HG02885 (cell line): ENCODE measurements around the gene SCN2B.

Source experiments
- ATAC-seq: cut with Tn5 transposase; IDR thresholded peaks from one replicate; pipeline ENCODE4 v1.9.1; 2021; ENCODE audit warnings: mild to moderate bottlenecking; ENCODE audit not compliant: unreplicated experiment, poor library complexity

The SCN2B gene

GRCh38 chr11:118175993-118176777 is at the start of gene SCN2B:
Gene SCN2B, minus strand, starts transcription at chr11:118176639. Its CDS starts 208 bp downstream, at chr11:118176431.
- no peak for ATAC-seq

DNA sequence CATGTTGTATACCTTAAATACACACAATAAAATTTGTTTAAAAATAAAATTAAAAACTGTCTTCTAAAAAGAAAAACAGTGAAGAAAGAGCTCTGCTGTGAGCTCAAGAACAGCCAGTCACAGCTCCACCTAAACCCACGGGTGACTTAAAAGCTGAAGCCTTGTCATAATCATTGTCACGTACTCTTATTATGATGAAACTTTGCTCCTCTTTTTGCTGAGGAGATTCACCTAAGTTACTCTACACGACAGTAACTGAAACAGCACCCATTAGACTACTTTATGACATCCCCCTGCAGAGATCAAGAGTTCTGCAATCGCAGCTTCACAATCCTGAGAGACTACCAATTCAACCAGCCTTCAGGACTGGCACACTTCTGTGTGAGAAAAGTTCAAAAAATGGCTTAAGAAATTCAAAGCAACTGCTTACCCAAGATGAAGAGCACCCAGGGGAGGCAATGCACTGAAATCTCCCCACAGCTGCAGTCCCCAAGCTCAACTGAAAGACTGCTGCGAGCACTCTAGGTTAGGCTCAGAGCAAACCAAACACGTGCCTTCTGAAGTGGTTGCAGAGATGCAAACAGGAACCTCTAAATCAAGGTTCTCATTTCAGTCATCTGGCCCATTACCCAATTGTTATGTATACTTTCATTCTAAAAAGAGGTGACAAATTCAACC is 48.2 kb upstream of the SCN2B start, which contains the start of gene JAML:
Gene JAML, minus strand, starts transcription at position 501 of the 678 bp plus-strand sequence. CDS start 10,145 bp downstream, outside the sequence.
- peak; percentile 51 for ATAC-seq

DNA sequence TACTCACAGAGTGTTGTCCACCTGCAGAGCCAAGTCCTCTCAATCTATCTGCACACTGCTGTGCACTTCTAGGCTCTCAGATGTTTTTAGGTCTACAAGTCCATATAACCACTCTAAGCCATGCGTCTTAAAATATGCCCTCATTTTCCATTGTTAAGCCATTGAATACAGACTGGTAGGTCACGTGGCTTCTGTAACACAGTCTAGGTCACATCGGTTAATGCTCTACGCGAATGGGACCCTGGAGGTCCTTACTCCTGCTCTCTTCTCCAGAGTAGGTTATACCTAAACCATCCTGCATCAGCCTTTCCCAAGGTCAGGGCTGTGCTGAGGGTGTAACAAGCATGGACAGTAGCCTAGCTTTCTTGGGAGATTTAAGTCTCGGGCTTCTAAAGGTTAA is 47.6 kb upstream of the SCN2B start:
- no peak for ATAC-seq

GRCh38 chr11:118223570-118223969 is 47.1 kb upstream of the SCN2B start:
- ATAC-seq, result no peak

DNA sequence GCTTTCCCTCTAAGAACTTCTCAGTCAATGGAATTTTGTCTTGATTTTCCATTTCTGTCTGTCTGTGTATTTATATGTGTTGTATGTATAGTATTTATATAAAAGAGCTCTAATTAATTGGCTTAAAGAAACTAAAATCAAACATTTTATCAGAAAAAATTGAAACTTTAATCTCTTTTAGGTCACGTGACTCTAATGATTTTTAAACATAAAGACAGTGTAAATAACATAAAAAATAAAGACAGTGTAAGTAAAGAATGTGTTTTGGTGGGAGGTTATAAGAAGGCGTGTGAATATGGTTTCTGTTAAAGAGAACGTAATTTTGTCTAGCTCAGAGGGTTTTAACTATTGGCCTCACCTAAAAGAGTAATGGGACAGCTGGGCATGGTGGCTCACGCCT is 46.0 kb upstream of the SCN2B start:
- no peak for ATAC-seq

DNA sequence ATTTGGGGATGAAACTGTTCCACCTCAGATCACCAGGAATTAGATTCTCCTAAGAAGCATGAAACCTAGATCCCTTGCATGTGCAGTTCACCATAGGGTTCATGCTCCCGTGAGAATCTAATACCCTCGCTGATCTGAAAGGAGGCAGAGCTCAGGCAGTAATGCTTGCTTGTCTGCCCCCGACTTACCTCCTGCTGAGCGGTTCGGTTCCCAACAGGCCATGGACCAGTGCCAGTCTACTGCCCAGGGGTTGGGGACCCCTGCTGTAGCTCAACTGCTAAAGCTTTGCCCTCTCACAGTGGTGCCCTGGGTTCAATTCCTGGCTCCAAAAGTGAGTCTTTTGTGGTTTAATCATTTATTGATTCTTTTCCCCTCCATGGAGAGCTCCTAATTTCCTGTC is 45.0 kb upstream of the SCN2B start:
- no peak for ATAC-seq

DNA sequence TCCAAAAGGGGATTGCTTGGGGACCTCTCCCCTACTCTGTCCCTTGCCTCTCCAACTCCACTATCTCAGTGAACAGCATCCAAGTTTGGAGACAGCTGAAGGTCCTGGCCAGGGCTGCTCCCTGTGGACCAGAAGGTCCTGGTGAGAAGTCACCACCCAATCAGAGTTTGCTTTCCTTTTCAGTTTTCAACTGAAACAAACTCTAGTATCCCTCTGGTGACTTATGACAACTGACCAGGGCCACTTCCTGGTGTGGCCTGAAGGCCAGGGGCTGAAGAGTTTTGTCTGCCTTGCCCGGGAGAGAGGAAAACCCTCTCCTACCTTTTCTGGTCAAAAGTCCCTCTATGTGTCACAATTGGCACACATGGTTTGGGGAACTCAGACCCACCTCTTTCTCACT is 43.3 kb upstream of the SCN2B start:
- no peak for ATAC-seq

DNA sequence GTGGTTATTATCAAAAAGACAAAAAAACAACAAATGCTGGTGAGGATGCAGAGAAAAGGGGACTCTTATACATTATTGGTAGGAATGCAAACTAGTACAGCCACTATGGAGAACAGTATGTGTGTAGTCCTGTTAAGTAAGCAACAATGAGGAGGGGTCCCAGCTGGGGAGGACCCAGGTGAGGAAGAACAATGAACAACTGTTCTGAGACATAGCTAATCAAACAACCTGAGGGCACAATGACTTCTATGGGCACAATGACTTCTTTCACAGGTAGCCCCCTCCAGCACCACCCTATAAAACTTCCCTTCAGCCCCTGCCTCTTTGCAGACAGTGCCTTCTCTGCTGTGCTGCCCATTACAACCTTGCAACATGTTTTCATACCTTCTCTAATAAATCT is 42.8 kb upstream of the SCN2B start:
- no peak for ATAC-seq

GRCh38 chr11:118217575-118217974 is 41.1 kb upstream of the SCN2B start:
- ATAC-seq, result no peak

GRCh38 chr11:118216621-118217481 is 40.4 kb upstream of the SCN2B start:
- peak; percentile 51 for ATAC-seq

DNA sequence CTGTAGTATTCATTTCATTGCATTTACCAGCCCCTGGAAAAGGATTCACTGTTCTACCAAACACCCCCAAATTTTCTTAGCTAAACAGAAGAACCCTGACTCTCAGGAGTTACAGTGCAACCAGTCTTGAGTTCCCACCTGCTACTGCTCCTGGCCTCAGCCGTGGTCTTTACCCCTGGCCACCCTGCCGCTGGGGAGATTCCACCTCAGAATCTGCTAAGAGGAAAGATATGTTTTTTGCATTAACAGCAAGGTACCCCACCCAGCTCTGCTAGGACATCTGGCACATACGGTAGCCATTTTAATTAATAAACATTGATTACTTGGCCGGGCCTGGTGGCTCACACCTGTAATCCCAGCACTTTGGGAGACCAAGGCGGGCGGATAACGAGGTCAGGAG is 39.3 kb upstream of the SCN2B start:
- ATAC-seq, result no peak

GRCh38 chr11:118215262-118215661 is 38.8 kb upstream of the SCN2B start:
- no peak for ATAC-seq

DNA sequence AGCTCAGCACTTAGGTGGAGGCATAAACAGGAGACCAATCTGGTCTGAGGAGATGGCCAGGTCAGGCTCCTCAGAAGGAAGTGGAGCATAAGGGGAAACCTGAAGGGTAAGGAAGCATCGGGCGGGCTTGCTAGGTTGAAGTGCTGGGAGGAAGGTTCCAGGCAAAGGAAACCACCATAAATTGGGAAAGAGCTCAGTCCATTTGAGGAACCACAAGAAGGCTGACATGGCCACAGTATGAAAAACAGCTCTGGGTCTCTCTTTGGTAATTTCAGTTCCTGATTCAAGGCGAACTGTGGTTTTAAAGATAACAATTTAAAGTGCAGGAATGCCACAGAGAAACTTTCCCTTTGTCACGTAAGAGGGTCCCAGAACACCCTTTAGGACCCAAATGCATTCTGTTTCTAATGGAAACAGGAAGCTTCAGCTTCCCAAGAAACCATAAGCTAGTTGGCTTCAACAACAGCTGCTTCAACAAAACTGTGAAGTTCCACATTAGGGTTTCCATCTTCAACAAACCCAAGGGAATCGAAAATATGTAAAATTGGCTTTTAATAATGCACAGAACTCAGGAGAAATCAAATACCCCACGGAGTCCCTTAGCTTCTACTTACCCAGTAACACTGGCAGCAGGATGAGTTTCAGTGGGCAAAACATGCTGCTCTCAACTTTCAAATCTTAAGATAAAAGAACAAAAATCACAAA is 37.9 kb upstream of the SCN2B start:
- ATAC-seq, result no peak

- no peak for ATAC-seq
These were observed 37.3 kb upstream of the SCN2B start for GRCh38 chr11:118213781-118214180.

DNA sequence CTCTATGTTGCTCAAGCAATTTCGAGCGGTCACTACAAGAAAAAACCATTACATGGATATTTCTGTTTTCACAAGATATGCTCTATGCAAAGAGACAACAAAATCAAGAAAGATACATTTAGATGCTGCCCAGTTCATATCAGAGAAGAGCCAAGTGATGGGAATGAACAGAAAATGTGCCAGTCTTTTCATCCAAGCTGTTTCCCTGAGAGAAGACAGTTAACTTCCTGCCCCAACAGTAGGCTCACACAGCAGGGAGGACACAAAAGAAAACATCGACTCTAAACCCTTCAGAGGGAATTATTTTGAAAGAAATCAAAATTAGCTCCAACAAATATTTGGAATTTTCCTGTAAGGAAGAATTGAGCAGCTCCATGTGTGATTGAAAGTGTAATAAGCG is 36.8 kb upstream of the SCN2B start:
- no peak for ATAC-seq

DNA sequence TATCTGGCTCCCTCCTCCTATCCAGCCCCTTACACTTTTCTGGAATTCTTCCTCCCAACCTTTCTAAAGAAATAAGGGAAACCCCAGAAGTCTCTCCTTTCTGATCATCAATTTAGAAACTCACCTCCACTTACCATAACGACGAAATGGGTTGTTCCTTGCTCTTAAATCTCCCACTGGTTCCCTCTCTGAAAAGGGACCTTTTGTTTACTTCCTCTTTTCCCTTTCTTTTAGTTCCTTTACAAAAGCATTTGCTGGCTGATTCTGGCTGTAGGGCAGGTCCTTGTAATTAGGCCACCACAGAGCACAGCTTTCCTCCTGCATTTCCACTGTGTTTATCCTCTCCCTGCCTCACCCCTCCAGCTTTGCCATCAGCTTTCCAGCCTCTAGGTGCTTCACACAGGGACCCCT is 36.3 kb upstream of the SCN2B start:
- no peak for ATAC-seq

DNA sequence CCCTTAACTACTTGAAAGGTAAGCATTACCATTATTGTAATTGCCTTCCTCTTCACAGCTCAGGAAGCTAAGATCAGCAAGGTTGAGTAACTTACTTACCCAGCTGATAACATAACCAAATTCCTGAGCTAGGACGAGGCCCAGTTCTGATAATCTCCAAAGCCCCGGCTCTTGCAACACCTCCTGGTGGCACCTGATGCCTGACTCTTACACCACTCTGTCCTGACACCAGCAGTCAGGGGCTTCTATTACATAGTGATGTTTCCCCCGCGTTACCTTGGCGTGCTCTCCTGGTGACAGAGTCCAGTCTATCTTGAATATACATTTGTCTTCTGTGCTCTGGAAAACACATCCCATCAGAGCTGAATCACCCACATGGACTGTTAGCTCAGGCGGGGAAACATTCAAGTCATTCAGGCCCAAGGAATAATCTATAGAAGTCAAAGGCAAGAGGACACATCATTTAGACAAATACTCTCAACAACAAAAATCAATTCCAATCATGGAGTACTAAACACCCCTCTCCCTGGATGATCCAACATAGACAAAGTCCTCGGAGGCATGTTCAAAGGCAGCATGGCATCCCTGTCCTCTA is 35.8 kb upstream of the SCN2B start:
- ATAC-seq, result no peak

DNA sequence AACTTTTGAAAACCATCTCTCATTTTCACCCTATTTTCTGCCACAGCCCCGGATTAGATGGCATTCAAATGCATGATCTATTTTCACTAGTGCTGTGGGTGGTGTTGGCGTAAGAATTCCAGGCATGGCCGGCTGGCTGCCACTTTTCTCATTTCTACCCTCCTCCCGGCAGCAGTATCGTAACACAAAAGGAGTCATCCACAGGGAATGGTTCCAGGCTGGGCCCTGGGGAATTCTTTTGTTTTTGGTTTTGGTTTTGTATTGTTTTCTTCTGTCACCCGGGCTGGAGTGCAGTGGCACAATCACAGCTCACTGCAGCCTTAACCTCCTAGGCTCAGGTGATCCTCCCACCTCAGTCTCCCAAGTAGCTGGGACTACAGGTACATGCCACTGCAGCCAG is 34.6 kb upstream of the SCN2B start:
- no peak for ATAC-seq

DNA sequence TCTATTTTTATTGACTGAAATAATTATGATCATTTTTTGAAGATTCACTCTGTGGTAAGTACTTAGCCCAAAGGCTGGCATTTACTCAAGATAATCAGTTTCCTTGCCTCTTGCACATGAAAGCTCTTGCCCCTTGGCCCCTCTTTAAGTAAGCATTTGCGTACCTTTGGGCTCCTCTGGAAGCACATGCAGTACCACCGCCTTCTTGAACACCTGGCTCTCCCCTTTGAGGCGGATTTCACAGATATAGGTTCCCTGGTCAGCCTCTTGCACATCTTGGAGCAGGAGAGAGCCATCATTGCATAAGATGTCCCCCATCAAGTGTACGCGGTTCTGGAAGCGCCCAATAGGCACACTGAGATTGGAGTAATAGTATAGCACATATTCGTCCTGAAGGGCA is 33.9 kb upstream of the SCN2B start:
- ATAC-seq, result no peak

- no peak for ATAC-seq
These were observed 32.6 kb upstream of the SCN2B start for GRCh38 chr11:118209033-118209432.
